AG10803 (cell line): ENCODE data around the gene NOTUM.
A peak's percentile ranks its signal among the peaks of the same experiment; 100 is the strongest.

Source experiments
- DNase-seq: peaks from one replicate; pipeline ENCODE4 v3.0.0; 2010; ENCODE audit warnings: low read depth
- H3K4me3 ChIP-seq: 2 replicates; pipeline ENCODE4 v1.5.1; 2011; ENCODE audit warnings: mild to moderate bottlenecking, low read length, control low read depth
- CTCF ChIP-seq: conservative IDR thresholded peaks from 2 replicates; pipeline ENCODE4 v1.5.1; 2011; ENCODE audit warnings: mild to moderate bottlenecking, low read length, control low read depth, inconsistent platforms

The NOTUM gene

GRCh38 chr17:81961087-81961511 lies at the start of gene NOTUM:
TSS of gene NOTUM (minus strand) at chr17:81961187. CDS start at chr17:81960909, 278 bp downstream.
- 0 out of 2 replicates have a peak, but pooled peaks have one; percentile 10 for TF ChIP-seq CTCF
- no peak within 1 kb of the TSS for H3K4me3 ChIP-seq
- peak; percentile 26 for DNase-seq

- DNase-seq = no peak
- no peak for TF ChIP-seq CTCF
- H3K4me3 ChIP-seq = no peak overlapping the region
These were observed 48.4 kb upstream of the NOTUM start for GRCh38 chr17:82009413-82009812.

- H3K4me3 ChIP-seq = no peak overlapping the region
- no peak for DNase-seq
- TF ChIP-seq CTCF = no peak
These were observed 48.0 kb upstream of the NOTUM start for GRCh38 chr17:82008941-82009405.

GRCh38 chr17:82008258-82008940 lies 47.4 kb upstream of the NOTUM start:
- no peak overlapping the region for H3K4me3 ChIP-seq
- TF ChIP-seq CTCF = no peak
- DNase-seq = no peak

- no peak for TF ChIP-seq CTCF
- no peak for DNase-seq
- H3K4me3 ChIP-seq = no peak overlapping the region
These were observed 46.7 kb upstream of the NOTUM start for GRCh38 chr17:82007495-82008257.

- no peak for DNase-seq
- no peak for TF ChIP-seq CTCF
- H3K4me3 ChIP-seq = no peak overlapping the region
These were observed 46.2 kb upstream of the NOTUM start for GRCh38 chr17:82007228-82007494.
